ENCODE data around the gene OR6N1.

The OR6N1 gene

GRCh38 chr1:158771950-158772866 is at the start of gene OR6N1:
Gene OR6N1, minus strand, starts transcription at chr1:158772195. Its CDS starts 5,513 bp downstream, at chr1:158766682.
- DNase-seq: no peak

- DNase-seq: no peak
These were observed 49.7 kb upstream of the OR6N1 start for GRCh38 chr1:158821723-158822122.

- DNase-seq: no peak
These were observed 47.8 kb upstream of the OR6N1 start for GRCh38 chr1:158819461-158820443.

- DNase-seq: no peak
These were observed 47.0 kb upstream of the OR6N1 start for GRCh38 chr1:158818975-158819431.

GRCh38 chr1:158818560-158818959 is 46.6 kb upstream of the OR6N1 start:
- DNase-seq: no peak

- DNase-seq: no peak
These were observed 43.0 kb upstream of the OR6N1 start for GRCh38 chr1:158814970-158815369.

- no peak for DNase-seq
These were observed 41.2 kb upstream of the OR6N1 start for GRCh38 chr1:158813164-158813563.

GRCh38 chr1:158812336-158812735 is 40.3 kb upstream of the OR6N1 start:
- no peak for DNase-seq

- no peak for DNase-seq
These were observed 38.3 kb upstream of the OR6N1 start for GRCh38 chr1:158810311-158810710.

GRCh38 chr1:158809862-158810261 is 37.9 kb upstream of the OR6N1 start:
- DNase-seq: no peak

- no peak for DNase-seq
These were observed 37.3 kb upstream of the OR6N1 start for GRCh38 chr1:158809256-158809655.

GRCh38 chr1:158806916-158807536 is 35.0 kb upstream of the OR6N1 start:
- no peak for DNase-seq

- no peak for DNase-seq
These were observed 31.7 kb upstream of the OR6N1 start for GRCh38 chr1:158803678-158804077.

GRCh38 chr1:158801396-158801795 is 29.4 kb upstream of the OR6N1 start:
- no peak for DNase-seq

GRCh38 chr1:158800526-158800925 is 28.5 kb upstream of the OR6N1 start:
- DNase-seq: no peak

GRCh38 chr1:158799689-158800088 is 27.7 kb upstream of the OR6N1 start:
- no peak for DNase-seq

GRCh38 chr1:158798531-158798930 is 26.5 kb upstream of the OR6N1 start:
- no peak for DNase-seq

GRCh38 chr1:158794247-158794646 is 22.3 kb upstream of the OR6N1 start:
- no peak for DNase-seq

GRCh38 chr1:158793604-158794003 is 21.6 kb upstream of the OR6N1 start:
- peak; percentile 22 to 25 for DNase-seq

GRCh38 chr1:158781104-158781503 is 9.1 kb upstream of the OR6N1 start, which contains the start of gene OR6N2:
Gene OR6N2, minus strand, starts transcription at chr1:158781204. Its CDS starts 3,569 bp downstream, at chr1:158777635.
- no peak for DNase-seq

- no peak for DNase-seq
These were observed 17.6 kb downstream of the OR6N1 start, which contains the start of gene OR6K6 for GRCh38 chr1:158754420-158754819. Gene OR6K6, plus strand, starts transcription at chr1:158754720. Its CDS starts 168 bp downstream, at chr1:158754888.

- no peak for DNase-seq
These were observed 19.8 kb downstream of the OR6N1 start for GRCh38 chr1:158752155-158752712.
